Osteocyte (in vitro differentiated cells): ENCODE data around the gene FUT3. TPM values are rescaled to one million over a fixed set of nuclear protein-coding genes. Genes with fewer than 3 reads are reported as not detected.

Experiments
- DNase-seq: peaks from one replicate; pipeline ENCODE4 v3.0.0; 2021; ENCODE audit warnings: mixed read lengths; ENCODE audit not compliant: unreplicated experiment; ENCODE audit errors: extremely low spot score
- H3K27ac Mint-ChIP-seq: one replicate; pipeline ENCODE4 v1.8.0; 2021; ENCODE audit warnings: mild to moderate bottlenecking, mixed read lengths; ENCODE audit not compliant: unreplicated experiment
- H3K27me3 Mint-ChIP-seq: one replicate; pipeline ENCODE4 v1.8.0; 2021; ENCODE audit warnings: mixed read lengths; ENCODE audit not compliant: unreplicated experiment
- H3K36me3 Mint-ChIP-seq: one replicate; pipeline ENCODE4 v1.8.0; 2021; ENCODE audit warnings: mixed read lengths; ENCODE audit not compliant: unreplicated experiment
- H3K4me1 Mint-ChIP-seq: one replicate; pipeline ENCODE4 v1.8.0; 2021; ENCODE audit warnings: mixed read lengths; ENCODE audit not compliant: unreplicated experiment
- H3K4me3 Mint-ChIP-seq: one replicate; pipeline ENCODE4 v1.8.0; 2021; ENCODE audit warnings: mild to moderate bottlenecking, moderate library complexity, mixed read lengths; ENCODE audit not compliant: unreplicated experiment
- H3K9me3 Mint-ChIP-seq: one replicate; pipeline ENCODE4 v1.8.0; 2021; ENCODE audit warnings: mixed read lengths; ENCODE audit not compliant: unreplicated experiment
- CTCF ChIP-seq: fragments of 200-600 bp; sonication (generic); IDR thresholded peaks from 2 replicates; pipeline ENCODE4 v1.5.0; 2021; ENCODE audit warnings: antibody characterized with exemption, mild to moderate bottlenecking, moderate library complexity
- total RNA-seq: library from RNA; stranded (reverse); gene quantifications from 2 replicates; pipeline ENCODE4 v1.2.1, GENCODE V29; 2021

The FUT3 gene
- total RNA-seq, 1 donor from 2014 or later, result not detected

- Mint-ChIP-seq H3K9me3 (no peaks in the 10 kb centered on the region), H3K4me3 (no peak overlapping the region), H3K36me3 (peaks cover 10% of the 10 kb centered on the region), H3K4me1 (peaks cover 6% of the 10 kb centered on the region), H3K27ac (no peak overlapping the region), H3K27me3 (no peaks in the 10 kb centered on the region)
- DNase-seq, result no peak
- TF ChIP-seq CTCF, result no peak
Observed at GRCh38 chr19:5896365-5897076, 45.3 kb upstream of the FUT3 start.

DNA sequence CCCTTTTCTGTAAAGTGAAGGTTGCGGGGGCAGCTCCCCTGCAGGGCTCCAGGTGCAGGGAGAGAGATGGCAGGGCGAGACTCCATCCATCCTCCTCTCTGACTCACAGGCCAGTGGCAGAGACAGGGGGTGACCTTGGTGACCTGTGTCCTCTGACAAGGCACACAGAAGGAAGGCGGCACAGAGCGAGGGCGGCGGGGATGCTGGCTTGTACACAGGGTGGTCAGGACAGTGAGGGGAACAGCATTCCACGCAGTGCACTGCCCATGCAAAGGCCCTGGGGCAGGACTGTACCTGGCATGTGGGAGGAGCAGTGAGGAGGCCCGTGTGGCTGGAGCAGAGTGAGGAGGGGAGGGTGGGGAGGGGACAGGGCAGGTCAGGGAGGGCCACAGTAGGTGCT is 44.6 kb upstream of the FUT3 start:
- Mint-ChIP-seq H3K27ac (no peak overlapping the region), H3K36me3 (peaks cover 5% of the 10 kb centered on the region), H3K4me3 (no peak overlapping the region), H3K9me3 (no peaks in the 10 kb centered on the region), H3K27me3 (no peaks in the 10 kb centered on the region), H3K4me1 (peaks cover under 1% of the 10 kb centered on the region)
- no peak for TF ChIP-seq CTCF
- DNase-seq, result no peak

GRCh38 chr19:5895409-5895808 is 44.2 kb upstream of the FUT3 start:
- Mint-ChIP-seq H3K9me3 (no peaks in the 10 kb centered on the region), H3K27ac (no peak overlapping the region), H3K4me1 (no peaks in the 10 kb centered on the region), H3K27me3 (no peaks in the 10 kb centered on the region), H3K4me3 (no peak overlapping the region), H3K36me3 (peaks cover 5% of the 10 kb centered on the region)
- no peak for TF ChIP-seq CTCF
- DNase-seq, result no peak

GRCh38 chr19:5894704-5895349 is 43.6 kb upstream of the FUT3 start:
- no peaks in the 10 kb centered on the region for H3K4me1 Mint-ChIP-seq
- H3K36me3 Mint-ChIP-seq, result peaks cover 2% of the 10 kb centered on the region
- H3K27me3 Mint-ChIP-seq, result no peaks in the 10 kb centered on the region
- no peak overlapping the region for H3K27ac Mint-ChIP-seq
- no peak for DNase-seq
- no peaks in the 10 kb centered on the region for H3K9me3 Mint-ChIP-seq
- no peak overlapping the region for H3K4me3 Mint-ChIP-seq
- no peak for TF ChIP-seq CTCF

GRCh38 chr19:5893907-5894703 is 42.9 kb upstream of the FUT3 start:
- Mint-ChIP-seq H3K4me3 (no peak overlapping the region), H3K4me1 (no peaks in the 10 kb centered on the region), H3K36me3 (peaks cover 2% of the 10 kb centered on the region), H3K27ac (no peak overlapping the region), H3K27me3 (no peaks in the 10 kb centered on the region), H3K9me3 (no peaks in the 10 kb centered on the region)
- TF ChIP-seq CTCF, result no peak
- DNase-seq, result no peak
